ENCODE measurements around the gene ANKRD29.

DNA sequence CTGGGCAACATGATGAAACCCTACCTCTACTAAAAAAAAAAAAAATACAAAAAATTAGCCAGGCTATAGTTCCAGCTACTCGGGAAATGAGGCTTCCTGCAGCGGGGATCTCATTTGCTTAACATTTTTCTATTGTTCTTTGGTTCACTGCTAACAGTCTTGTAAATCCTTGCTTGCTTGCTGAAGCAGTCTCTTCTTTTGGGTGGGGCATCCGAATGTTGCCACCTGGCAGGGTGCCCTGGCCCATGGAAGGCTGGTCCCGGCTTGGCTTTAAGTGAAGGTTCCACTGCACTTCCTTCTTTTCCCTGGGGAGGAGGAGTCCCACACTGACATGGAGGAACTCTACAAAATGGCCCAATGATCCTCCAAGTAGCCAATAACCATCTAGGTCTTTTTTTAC, 6.0 kb upstream of the ANKRD29 start:
- TF ChIP-seq CTCF (IDR thresholded peaks at IDR 0.05), result no peak
- no peak for TF ChIP-seq POLR2A (IDR thresholded peaks at IDR 0.05)

All from testis (tissue), 2 donors.